ENCODE results near the gene CLDN4. TPM values are rescaled to one million over a fixed set of nuclear protein-coding genes. Genes with fewer than 3 reads are reported as not detected.

CLDN4 gene, protein sequence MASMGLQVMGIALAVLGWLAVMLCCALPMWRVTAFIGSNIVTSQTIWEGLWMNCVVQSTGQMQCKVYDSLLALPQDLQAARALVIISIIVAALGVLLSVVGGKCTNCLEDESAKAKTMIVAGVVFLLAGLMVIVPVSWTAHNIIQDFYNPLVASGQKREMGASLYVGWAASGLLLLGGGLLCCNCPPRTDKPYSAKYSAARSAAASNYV
- 1 to 10 TPM in 2 of 4 donors, under 1 TPM in 1, not detected in 1; 0.68 to 3.5 (median 1.3) TPM for total RNA-seq

DNA sequence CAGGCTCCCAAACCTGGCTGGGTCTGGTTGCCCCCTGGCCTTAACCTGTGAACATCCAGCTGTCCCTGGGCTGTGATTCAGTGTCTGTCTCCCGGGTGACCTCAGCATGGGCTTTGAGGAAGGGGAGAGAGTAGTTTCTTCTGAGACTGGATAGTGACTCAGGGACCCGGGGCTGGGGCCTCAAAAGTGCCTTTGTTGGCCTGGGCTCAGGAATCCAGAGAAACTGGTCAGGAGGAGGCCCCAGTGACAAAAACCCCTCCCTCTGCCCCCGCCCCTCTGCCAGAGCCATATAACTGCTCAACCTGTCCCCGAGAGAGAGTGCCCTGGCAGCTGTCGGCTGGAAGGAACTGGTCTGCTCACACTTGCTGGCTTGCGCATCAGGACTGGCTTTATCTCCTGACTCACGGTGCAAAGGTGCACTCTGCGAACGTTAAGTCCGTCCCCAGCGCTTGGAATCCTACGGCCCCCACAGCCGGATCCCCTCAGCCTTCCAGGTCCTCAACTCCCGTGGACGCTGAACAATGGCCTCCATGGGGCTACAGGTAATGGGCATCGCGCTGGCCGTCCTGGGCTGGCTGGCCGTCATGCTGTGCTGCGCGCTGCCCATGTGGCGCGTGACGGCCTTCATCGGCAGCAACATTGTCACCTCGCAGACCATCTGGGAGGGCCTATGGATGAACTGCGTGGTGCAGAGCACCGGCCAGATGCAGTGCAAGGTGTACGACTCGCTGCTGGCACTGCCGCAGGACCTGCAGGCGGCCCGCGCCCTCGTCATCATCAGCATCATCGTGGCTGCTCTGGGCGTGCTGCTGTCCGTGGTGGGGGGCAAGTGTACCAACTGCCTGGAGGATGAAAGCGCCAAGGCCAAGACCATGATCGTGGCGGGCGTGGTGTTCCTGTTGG is at the start of gene CLDN4:
CLDN4 (plus strand) TSS at position 316 of the 903 bp plus-strand sequence; CDS start at position 522, 206 bp downstream.
- TF ChIP-seq, protein P1, sequence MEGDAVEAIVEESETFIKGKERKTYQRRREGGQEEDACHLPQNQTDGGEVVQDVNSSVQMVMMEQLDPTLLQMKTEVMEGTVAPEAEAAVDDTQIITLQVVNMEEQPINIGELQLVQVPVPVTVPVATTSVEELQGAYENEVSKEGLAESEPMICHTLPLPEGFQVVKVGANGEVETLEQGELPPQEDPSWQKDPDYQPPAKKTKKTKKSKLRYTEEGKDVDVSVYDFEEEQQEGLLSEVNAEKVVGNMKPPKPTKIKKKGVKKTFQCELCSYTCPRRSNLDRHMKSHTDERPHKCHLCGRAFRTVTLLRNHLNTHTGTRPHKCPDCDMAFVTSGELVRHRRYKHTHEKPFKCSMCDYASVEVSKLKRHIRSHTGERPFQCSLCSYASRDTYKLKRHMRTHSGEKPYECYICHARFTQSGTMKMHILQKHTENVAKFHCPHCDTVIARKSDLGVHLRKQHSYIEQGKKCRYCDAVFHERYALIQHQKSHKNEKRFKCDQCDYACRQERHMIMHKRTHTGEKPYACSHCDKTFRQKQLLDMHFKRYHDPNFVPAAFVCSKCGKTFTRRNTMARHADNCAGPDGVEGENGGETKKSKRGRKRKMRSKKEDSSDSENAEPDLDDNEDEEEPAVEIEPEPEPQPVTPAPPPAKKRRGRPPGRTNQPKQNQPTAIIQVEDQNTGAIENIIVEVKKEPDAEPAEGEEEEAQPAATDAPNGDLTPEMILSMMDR (IDR thresholded peaks at IDR 0.05; ENCODE audit: low read depth): no peak

DNA sequence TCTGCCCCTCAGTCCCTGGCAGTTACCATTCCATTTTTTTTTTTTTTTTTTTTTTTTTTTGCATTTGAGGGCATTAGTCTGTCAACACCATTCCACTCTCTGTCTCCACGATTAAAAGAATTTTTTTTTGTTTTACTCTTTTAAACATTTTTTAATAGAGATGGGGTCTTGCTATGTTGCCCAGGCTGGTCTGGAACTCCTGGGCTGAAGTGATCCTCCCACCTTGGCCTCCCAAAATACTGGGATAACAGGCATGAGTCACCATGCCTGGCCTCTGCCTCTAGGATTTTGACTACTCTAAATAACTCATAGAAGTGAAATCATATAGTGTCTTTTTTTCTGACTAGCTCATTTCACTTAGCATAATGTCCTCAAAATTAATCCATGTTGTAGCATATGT is 44.2 kb upstream of the CLDN4 start:
- TF ChIP-seq, protein P1 (IDR thresholded peaks at IDR 0.05; ENCODE audit: low read depth): no peak

DNA sequence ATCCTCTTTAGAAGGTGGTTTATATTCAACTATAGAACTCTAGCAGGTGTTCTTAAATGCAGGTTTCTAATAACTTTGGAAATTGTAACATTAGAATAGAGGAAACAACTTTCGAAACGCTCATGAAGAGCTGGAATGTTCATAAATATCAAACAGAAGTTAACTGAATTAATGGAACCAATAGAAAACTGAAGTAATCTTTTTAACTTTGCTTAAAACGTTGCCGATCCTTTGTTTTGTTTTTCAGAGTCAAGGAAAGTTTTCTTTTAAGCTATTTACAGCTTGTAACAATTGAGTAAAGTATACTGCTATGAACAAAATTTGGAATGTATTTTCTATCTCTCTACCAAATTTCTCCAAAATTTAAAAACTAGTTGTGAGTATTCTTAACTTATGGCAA is 41.7 kb upstream of the CLDN4 start:
- TF ChIP-seq, protein P1 (IDR thresholded peaks at IDR 0.05; ENCODE audit: low read depth): no peak

DNA sequence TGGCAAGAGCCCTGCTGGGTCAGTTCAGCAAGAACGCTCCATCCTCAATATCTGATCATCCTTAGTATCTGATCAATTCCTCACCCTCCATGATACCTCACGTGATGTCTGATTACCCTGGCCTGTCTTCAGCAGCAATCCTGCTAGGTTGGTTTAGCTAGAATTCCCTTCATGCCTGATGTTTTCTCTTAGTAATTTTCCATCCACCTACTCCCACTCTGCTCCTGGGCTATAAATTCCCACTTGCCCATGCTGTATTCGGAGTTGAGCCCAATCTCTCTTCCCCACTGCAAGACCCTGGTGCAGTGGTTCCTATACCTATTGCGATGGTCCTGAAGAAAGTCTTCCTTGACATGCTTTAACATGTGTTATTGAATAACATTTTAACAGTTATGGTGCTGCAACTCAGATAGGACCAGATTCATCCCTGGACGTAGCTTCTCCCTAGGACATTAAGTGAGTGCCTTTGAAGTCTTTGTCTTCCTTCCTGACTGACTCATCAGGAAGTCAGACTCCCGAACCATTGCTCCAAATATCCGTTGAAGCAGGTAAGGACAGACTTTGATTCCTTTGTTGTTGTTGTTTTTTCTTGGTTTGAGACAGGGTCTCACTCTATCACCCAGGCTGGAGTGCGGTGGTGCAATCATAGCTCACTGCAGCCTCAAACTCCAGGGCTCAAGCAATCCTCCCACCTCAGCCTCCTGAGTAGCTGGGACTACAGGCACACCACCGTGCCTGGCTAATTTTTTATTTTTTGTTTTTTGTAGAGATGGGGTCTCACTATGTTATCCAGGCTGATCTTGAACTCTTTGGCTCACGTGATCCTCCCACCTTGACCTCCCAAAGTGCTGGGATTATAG is 31.3 kb upstream of the CLDN4 start:
- TF ChIP-seq, protein P1 (IDR thresholded peaks at IDR 0.05; ENCODE audit: low read depth): no peak

DNA sequence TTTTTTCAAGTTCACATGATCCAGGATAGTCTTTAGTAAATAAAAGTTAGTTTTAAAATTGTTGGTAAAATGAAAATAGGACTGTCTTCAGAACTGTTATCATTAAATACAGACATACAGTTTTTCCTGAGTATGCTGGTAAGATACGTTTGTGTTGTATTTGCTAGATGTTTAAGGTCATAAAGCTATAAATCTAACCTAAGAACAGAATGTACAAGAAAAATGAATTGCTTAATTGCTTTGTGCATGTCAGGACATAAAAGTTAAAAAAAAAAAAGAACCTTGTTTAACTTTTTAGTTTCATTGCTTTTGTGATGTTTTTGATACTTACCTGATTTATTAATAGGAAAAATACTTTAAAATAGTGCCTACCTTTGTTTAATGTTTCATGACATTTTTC is 29.2 kb upstream of the CLDN4 start:
- TF ChIP-seq, protein P1 (IDR thresholded peaks at IDR 0.05; ENCODE audit: low read depth): no peak

DNA sequence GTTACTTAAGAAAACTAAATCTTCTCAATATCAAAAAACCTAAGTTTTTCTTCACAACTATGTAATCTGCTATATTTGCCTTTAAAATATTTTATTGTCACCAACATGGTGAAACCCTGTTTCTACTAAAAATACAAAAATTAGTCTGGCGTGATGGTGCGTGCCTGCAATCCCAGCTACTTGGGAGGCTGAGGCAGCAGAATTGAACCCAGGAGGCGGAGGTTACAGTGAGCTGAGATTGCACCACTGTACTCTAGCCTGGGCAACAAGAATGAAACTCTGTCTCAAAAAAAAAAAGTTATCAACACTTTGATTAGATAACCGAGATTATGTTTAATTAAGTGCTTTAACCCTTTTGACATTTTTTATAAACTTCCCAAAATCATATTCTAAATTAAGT is 28.3 kb upstream of the CLDN4 start:
- TF ChIP-seq, protein P1 (IDR thresholded peaks at IDR 0.05; ENCODE audit: low read depth): no peak
